ENCODE results near the gene VTI1A. TPM values are rescaled to one million over a fixed set of nuclear protein-coding genes. Genes with fewer than 3 reads are reported as not detected.

The VTI1A gene
- total RNA-seq, 1 donor from 2014 or later, result 34.6 TPM

DNA sequence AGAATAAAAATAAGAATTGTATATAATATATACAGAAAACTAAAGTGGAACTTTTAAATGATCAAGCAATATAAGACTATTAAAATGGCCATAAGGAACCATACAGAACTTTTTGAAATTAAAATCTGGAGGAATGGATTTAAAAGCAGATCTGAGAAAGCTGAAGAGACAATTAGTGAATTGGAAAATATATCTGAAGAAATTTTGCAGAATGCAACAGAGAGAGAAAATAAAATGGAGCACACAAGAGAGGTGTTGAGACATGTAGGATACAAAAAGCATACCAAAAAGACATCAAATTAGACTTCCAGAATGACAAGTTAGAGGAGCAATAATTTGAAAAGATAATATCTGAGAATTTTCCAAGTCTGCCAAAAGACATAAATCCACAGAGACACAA is 169.6 kb downstream of the VTI1A start:
- Mint-ChIP-seq H3K36me3 (peaks cover 15% of the 10 kb centered on the region), H3K9me3 (peaks cover 17% of the 10 kb centered on the region), H3K27me3 (ENCODE audit: low read depth) (no peaks in the 10 kb centered on the region), H3K4me3 (no peak overlapping the region), H3K4me1 (peaks cover 2% of the 10 kb centered on the region), H3K27ac (no peak overlapping the region)
- DNase-seq (ENCODE audit: low spot score in 2 of 2, unreplicated experiment in 2 of 2), result no peak
- TF ChIP-seq, protein P1, sequence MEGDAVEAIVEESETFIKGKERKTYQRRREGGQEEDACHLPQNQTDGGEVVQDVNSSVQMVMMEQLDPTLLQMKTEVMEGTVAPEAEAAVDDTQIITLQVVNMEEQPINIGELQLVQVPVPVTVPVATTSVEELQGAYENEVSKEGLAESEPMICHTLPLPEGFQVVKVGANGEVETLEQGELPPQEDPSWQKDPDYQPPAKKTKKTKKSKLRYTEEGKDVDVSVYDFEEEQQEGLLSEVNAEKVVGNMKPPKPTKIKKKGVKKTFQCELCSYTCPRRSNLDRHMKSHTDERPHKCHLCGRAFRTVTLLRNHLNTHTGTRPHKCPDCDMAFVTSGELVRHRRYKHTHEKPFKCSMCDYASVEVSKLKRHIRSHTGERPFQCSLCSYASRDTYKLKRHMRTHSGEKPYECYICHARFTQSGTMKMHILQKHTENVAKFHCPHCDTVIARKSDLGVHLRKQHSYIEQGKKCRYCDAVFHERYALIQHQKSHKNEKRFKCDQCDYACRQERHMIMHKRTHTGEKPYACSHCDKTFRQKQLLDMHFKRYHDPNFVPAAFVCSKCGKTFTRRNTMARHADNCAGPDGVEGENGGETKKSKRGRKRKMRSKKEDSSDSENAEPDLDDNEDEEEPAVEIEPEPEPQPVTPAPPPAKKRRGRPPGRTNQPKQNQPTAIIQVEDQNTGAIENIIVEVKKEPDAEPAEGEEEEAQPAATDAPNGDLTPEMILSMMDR (IDR thresholded peaks at IDR 0.05; ENCODE audit: unreplicated experiment), result no peak

DNA sequence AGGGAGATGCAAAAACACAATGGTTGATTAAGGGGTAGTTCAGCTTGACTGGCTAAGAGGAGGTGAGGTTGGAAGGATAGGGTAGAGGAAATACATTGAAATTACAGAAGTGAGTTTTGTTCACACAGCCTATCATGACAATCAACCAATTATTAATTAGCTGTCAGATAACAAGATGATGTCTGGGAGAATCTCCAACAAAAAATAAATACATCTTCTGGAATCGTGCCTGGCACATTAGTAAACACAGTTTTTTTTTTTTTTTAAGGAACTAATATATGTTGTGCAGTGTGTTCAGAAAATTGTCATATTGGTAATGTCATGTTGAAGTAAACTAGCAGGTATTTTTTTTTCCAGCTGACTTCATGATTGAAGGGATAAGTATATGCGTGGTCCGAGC is 171.8 kb downstream of the VTI1A start:
- TF ChIP-seq, protein P1 (IDR thresholded peaks at IDR 0.05; ENCODE audit: unreplicated experiment), result no peak
- Mint-ChIP-seq H3K36me3 (peaks cover 15% of the 10 kb centered on the region), H3K4me1 (peaks cover 20% of the 10 kb centered on the region)

GRCh38 chr10:112619556-112619955 is 172.5 kb downstream of the VTI1A start:
- H3K9me3 Mint-ChIP-seq, result peaks cover 17% of the 10 kb centered on the region
- peaks cover 15% of the 10 kb centered on the region for H3K36me3 Mint-ChIP-seq
- no peak overlapping the region for H3K4me3 Mint-ChIP-seq
- peaks cover 24% of the 10 kb centered on the region for H3K4me1 Mint-ChIP-seq
- TF ChIP-seq, protein P1 (IDR thresholded peaks at IDR 0.05; ENCODE audit: unreplicated experiment), result no peak
- DNase-seq (ENCODE audit: low spot score in 2 of 2, unreplicated experiment in 2 of 2), result no peak
- H3K27me3 Mint-ChIP-seq (ENCODE audit: low read depth), result no peaks in the 10 kb centered on the region
- H3K27ac Mint-ChIP-seq, result no peak overlapping the region

More for the DNA sequence above, 171.8 kb downstream of the VTI1A start:
- Mint-ChIP-seq H3K27me3 (ENCODE audit: low read depth) (no peaks in the 10 kb centered on the region), H3K27ac (no peak overlapping the region), H3K9me3 (peaks cover 17% of the 10 kb centered on the region), H3K4me3 (no peak overlapping the region)
- DNase-seq (ENCODE audit: low spot score in 2 of 2, unreplicated experiment in 2 of 2), result no peak

DNA sequence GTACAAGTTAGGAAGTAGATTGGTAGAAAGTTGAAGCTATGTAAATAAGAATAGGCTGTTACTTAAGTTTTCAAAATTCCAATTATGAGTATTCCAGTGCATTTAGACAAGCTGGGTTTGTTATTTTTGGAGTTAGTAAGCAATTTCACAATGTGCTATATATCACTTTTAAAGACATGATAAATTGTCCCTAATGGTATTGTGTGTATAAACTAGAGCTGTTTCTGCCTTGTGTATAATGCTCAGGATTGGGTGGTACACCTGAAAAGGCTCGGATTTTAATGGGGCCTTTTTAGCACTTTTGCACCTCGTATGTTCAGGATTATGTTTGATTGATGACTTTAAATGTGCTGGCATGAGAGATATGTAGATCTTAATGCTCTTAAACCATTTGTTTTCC is 175.8 kb downstream of the VTI1A start:
- peak overlapping the region; percentile 9 for H3K27ac Mint-ChIP-seq
- peaks cover 24% of the 10 kb centered on the region for H3K4me1 Mint-ChIP-seq
- peaks cover 5% of the 10 kb centered on the region for H3K36me3 Mint-ChIP-seq
- H3K27me3 Mint-ChIP-seq (ENCODE audit: low read depth), result no peaks in the 10 kb centered on the region
- TF ChIP-seq, protein P1 (IDR thresholded peaks at IDR 0.05; ENCODE audit: unreplicated experiment), result no peak
- no peak for DNase-seq (ENCODE audit: low spot score in 2 of 2, unreplicated experiment in 2 of 2)
- no peak overlapping the region for H3K4me3 Mint-ChIP-seq
- H3K9me3 Mint-ChIP-seq, result no peaks in the 10 kb centered on the region

DNA sequence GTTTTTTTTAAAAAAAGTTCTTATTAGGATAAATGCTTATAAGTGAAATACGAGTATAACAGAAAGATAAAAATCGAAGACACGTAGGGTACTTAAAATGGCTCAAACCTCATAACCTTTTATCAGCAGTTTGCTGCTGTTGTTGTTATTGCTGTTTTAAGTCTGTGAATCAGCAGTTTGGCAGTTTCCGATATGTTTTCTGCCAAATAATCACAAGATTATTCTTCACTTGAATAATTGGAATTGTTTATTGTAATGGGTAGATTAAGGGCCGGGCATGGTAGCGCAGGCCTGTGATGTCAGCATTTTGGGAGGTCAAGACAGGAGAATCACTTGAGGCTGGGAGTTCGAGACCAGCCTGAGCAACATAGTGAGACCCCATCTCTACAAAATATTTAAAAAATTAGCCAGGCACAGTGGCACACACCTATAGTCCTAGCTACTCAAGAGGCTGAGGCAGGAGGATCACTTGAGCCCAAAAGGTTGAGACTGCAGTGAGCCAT is 177.6 kb downstream of the VTI1A start:
- H3K27me3 Mint-ChIP-seq (ENCODE audit: low read depth), result no peaks in the 10 kb centered on the region
- peaks cover 30% of the 10 kb centered on the region for H3K4me1 Mint-ChIP-seq
- no peak overlapping the region for H3K4me3 Mint-ChIP-seq
- no peaks in the 10 kb centered on the region for H3K9me3 Mint-ChIP-seq
- no peak overlapping the region for H3K27ac Mint-ChIP-seq
- peaks cover 3% of the 10 kb centered on the region for H3K36me3 Mint-ChIP-seq
- TF ChIP-seq, protein P1 (IDR thresholded peaks at IDR 0.05; ENCODE audit: unreplicated experiment), result no peak
- DNase-seq (ENCODE audit: low spot score in 2 of 2, unreplicated experiment in 2 of 2), result no peak
